ENCODE results near the gene UFSP2. TPM values are rescaled to one million over a fixed set of nuclear protein-coding genes. Genes with fewer than 3 reads are reported as not detected.

Gene UFSP2
- total RNA-seq, 1 donor from 2014 or later: 38.0 TPM

DNA sequence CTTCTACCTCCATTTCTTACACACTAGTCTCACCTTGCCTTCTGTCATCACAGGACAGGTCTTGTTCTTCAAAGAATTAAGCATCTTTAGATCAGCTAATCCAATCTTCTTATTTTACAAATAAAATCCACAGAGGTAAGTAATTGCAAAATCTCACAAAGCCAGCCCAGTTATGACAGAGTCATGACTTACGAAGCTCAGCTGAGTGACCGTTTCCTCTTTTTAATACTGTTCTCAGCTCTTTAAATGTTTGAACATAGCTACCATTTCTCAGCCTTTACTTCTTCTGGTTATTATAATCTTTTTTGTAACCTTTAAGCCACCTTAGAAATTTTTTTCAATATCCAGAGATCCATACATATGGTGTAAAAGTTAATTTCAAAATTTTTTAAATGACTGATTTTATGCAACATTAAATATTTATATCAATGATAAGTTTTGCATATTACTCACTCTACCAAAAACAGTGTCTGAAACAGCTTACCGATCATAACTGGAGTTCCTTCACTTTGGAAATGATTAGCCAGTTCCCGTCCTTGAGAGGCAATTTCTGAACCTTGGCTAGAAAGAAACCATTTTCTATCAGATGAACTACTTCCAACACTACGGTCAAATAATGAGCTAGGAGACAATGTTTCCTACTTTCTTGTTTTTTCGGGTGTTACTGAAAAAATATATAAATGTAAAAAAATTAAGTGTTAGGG lies 20.3 kb downstream of the UFSP2 start:
- no peak overlapping the region for H3K4me3 Mint-ChIP-seq (ENCODE audit: unreplicated experiment)
- peaks cover 8% of the 10 kb centered on the region for H3K4me1 Mint-ChIP-seq (ENCODE audit: low read depth, unreplicated experiment)
- H3K27ac Mint-ChIP-seq (ENCODE audit: unreplicated experiment): peak overlapping the region; percentile 5
- DNase-seq: no peak
- TF ChIP-seq, protein P1, sequence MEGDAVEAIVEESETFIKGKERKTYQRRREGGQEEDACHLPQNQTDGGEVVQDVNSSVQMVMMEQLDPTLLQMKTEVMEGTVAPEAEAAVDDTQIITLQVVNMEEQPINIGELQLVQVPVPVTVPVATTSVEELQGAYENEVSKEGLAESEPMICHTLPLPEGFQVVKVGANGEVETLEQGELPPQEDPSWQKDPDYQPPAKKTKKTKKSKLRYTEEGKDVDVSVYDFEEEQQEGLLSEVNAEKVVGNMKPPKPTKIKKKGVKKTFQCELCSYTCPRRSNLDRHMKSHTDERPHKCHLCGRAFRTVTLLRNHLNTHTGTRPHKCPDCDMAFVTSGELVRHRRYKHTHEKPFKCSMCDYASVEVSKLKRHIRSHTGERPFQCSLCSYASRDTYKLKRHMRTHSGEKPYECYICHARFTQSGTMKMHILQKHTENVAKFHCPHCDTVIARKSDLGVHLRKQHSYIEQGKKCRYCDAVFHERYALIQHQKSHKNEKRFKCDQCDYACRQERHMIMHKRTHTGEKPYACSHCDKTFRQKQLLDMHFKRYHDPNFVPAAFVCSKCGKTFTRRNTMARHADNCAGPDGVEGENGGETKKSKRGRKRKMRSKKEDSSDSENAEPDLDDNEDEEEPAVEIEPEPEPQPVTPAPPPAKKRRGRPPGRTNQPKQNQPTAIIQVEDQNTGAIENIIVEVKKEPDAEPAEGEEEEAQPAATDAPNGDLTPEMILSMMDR (IDR thresholded peaks at IDR 0.05; ENCODE audit: partially characterized antibody, unreplicated experiment): no peak
- H3K9me3 Mint-ChIP-seq (ENCODE audit: unreplicated experiment): peaks cover 2% of the 10 kb centered on the region
- no peaks in the 10 kb centered on the region for H3K27me3 Mint-ChIP-seq (ENCODE audit: unreplicated experiment)
- peaks cover 4% of the 10 kb centered on the region for H3K36me3 Mint-ChIP-seq (ENCODE audit: unreplicated experiment)

DNA sequence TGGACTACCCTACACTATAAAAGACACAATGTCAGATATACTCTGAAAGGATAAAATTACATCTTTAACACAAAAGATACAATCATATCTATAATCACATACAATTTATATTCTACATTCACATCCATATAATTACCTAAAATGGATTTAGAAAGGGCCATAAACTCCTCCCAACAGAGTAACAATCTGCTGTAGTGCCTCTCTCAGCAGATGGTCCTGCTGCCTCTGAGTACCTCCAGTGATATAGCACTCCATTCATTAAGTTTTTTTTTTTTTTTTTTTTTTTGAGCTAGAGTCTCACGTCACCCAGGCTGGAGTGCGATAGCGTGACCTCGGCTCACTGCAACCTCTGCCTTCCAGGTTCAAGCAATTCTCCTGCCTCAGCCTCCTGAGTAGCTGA lies 21.7 kb downstream of the UFSP2 start:
- no peaks in the 10 kb centered on the region for H3K27me3 Mint-ChIP-seq (ENCODE audit: unreplicated experiment)
- H3K4me1 Mint-ChIP-seq (ENCODE audit: low read depth, unreplicated experiment): peaks cover 8% of the 10 kb centered on the region
- peak overlapping the region; percentile 93 for H3K27ac Mint-ChIP-seq (ENCODE audit: unreplicated experiment)
- peak overlapping the region; percentile 69 for H3K4me3 Mint-ChIP-seq (ENCODE audit: unreplicated experiment)
- TF ChIP-seq, protein P1 (IDR thresholded peaks at IDR 0.05; ENCODE audit: partially characterized antibody, unreplicated experiment): no peak
- H3K9me3 Mint-ChIP-seq (ENCODE audit: unreplicated experiment): peaks cover 2% of the 10 kb centered on the region
- H3K36me3 Mint-ChIP-seq (ENCODE audit: unreplicated experiment): no peaks in the 10 kb centered on the region
- no peak for DNase-seq

DNA sequence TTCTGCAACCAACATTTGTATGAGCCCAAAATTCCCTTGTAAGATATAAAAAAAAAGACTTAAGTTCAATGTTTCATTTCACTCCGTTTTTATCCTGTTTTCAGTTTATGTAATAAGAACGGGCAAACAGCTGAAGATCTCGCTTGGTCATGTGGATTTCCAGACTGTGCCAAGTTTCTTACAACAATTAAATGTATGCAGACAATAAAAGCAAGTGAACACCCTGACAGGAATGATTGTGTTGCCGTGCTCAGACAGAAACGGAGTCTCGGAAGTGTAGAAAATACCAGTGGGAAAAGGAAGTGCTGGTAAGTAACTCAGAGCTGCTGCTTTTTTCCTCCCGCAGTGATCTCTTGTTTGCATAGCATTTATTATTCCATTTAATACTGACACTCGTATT lies 26.3 kb downstream of the UFSP2 start:
- no peak overlapping the region for H3K27ac Mint-ChIP-seq (ENCODE audit: unreplicated experiment)
- H3K4me1 Mint-ChIP-seq (ENCODE audit: low read depth, unreplicated experiment): peaks cover 14% of the 10 kb centered on the region
- H3K36me3 Mint-ChIP-seq (ENCODE audit: unreplicated experiment): no peaks in the 10 kb centered on the region
- peaks cover 7% of the 10 kb centered on the region for H3K27me3 Mint-ChIP-seq (ENCODE audit: unreplicated experiment)
- no peak overlapping the region for H3K4me3 Mint-ChIP-seq (ENCODE audit: unreplicated experiment)
- DNase-seq: no peak
- TF ChIP-seq, protein P1 (IDR thresholded peaks at IDR 0.05; ENCODE audit: partially characterized antibody, unreplicated experiment): no peak
- H3K9me3 Mint-ChIP-seq (ENCODE audit: unreplicated experiment): peaks cover 9% of the 10 kb centered on the region

DNA sequence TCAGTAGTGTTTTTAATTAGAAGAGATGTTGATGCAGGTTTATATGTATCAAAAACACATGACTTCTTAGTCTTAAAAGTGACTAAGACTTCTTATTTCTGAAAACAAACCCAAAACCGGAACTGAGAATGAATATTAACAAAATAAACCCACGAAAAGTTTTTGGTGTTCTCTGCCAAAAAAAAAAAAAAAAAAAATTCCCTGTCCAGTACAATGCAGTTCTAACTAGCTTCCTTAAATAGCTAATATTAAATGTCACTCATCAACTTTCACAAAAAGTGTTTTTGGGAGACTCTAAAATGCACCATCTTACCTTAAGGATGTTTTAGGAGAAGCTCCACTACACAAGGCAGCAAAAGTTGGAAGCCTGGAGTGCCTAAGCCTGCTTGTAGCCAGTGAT lies 27.1 kb downstream of the UFSP2 start:
- H3K36me3 Mint-ChIP-seq (ENCODE audit: unreplicated experiment): no peaks in the 10 kb centered on the region
- H3K4me1 Mint-ChIP-seq (ENCODE audit: low read depth, unreplicated experiment): peaks cover 13% of the 10 kb centered on the region
- H3K27ac Mint-ChIP-seq (ENCODE audit: unreplicated experiment): no peak overlapping the region
- H3K4me3 Mint-ChIP-seq (ENCODE audit: unreplicated experiment): no peak overlapping the region
- DNase-seq: no peak
- H3K9me3 Mint-ChIP-seq (ENCODE audit: unreplicated experiment): peaks cover 7% of the 10 kb centered on the region
- TF ChIP-seq, protein P1 (IDR thresholded peaks at IDR 0.05; ENCODE audit: partially characterized antibody, unreplicated experiment): no peak
- peaks cover 9% of the 10 kb centered on the region for H3K27me3 Mint-ChIP-seq (ENCODE audit: unreplicated experiment)

DNA sequence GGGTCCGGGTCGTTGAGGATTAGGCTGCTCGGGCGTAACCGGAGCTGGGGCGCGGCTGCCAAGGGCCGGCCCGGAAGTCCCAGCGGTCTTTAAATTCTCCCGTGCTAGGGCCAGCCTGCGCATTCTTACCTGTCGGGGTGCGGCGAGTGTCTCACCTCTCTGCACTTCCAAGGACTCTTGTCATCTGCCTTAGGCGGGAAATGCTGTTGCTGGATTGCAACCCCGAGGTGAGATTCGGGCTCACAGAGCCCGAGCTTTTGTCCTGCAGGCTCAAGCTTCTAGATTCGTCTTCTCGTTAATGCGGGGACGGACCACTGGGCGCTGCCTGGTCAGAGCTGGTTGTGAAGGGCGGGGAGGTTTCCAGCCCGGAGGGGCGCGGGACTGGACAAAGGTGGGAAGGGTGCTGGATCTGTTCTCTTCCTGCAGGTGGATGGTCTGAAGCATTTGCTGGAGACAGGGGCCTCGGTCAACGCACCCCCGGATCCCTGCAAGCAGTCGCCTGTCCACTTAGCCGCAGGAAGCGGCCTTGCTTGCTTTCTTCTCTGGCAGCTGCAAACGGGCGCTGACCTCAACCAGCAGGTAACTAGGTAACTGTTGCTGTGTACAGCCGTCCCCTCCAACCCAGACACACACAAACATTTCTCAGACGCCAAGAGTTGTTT lies 28.9 kb downstream of the UFSP2 start, which contains the start of gene ANKRD37:
ANKRD37 (plus strand) TSS at position 118 of the 662 bp plus-strand sequence; CDS start at position 201, 83 bp downstream.
- peaks cover 7% of the 10 kb centered on the region for H3K9me3 Mint-ChIP-seq (ENCODE audit: unreplicated experiment)
- no peaks in the 10 kb centered on the region for H3K36me3 Mint-ChIP-seq (ENCODE audit: unreplicated experiment)
- DNase-seq: peak; percentile 45
- H3K4me1 Mint-ChIP-seq (ENCODE audit: low read depth, unreplicated experiment): peaks cover 8% of the 10 kb centered on the region
- TF ChIP-seq, protein P1 (IDR thresholded peaks at IDR 0.05; ENCODE audit: partially characterized antibody, unreplicated experiment): no peak
- peak within 1 kb of the TSS; percentile 88 for H3K4me3 Mint-ChIP-seq (ENCODE audit: unreplicated experiment)
- peaks cover 9% of the 10 kb centered on the region for H3K27me3 Mint-ChIP-seq (ENCODE audit: unreplicated experiment)
- H3K27ac Mint-ChIP-seq (ENCODE audit: unreplicated experiment): peak within 1 kb of the TSS; percentile 85

Measured in glutamatergic neuron (in vitro differentiated cells).